Activated T-helper 1 cell treated with anti-CD3 and anti-CD28 coated beads, Interleukin-12 subunit alpha, Interleukin-12 subunit beta, Interleukin-2, Interleukin-4 antibody, amounts not matched to agents 30 ng/mL and 10 ng/mL and 1 ng/mL, durations not matched to agents 14 hours and 24 hours and 36 hours (primary cell): ENCODE data around the gene FER. TPM values are rescaled to one million over a fixed set of nuclear protein-coding genes. Genes with fewer than 3 reads are reported as not detected.
"Not testable (repeated sequence)": the region's sequence is repeated elsewhere in the genome, so short reads cannot be mapped to it uniquely, and the experiment has no call there.

ENCODE experiments used
- DNase-seq: peaks from one replicate; pipeline ENCODE4 v3.0.0; 2021; ENCODE audit warnings: low spot score
- H3K27ac Mint-ChIP-seq: one replicate; pipeline ENCODE4 v1.8.0; 2021; ENCODE audit warnings: mild to moderate bottlenecking, mixed read lengths
- H3K27me3 Mint-ChIP-seq: one replicate; pipeline ENCODE4 v1.8.0; 2022; ENCODE audit warnings: mild to moderate bottlenecking, moderate library complexity, mixed read lengths; ENCODE audit not compliant: insufficient read depth
- H3K36me3 Mint-ChIP-seq: one replicate; pipeline ENCODE4 v1.8.0; 2021; ENCODE audit warnings: low read depth, mixed read lengths
- H3K4me1 Mint-ChIP-seq: one replicate; pipeline ENCODE4 v1.8.0; 2021; ENCODE audit warnings: low read depth, mixed read lengths
- H3K4me3 Mint-ChIP-seq: one replicate; pipeline ENCODE4 v1.8.0; 2021; ENCODE audit warnings: mild to moderate bottlenecking, moderate library complexity, mixed read lengths
- H3K9me3 Mint-ChIP-seq: one replicate; pipeline ENCODE4 v1.8.0; 2021; ENCODE audit warnings: mixed read lengths
- intact Hi-C: fragments of 100-400 bp; cut with micrococcal nuclease; formaldehyde crosslinking; loops from one replicate; pipeline ENCODE4 v1.15.1; 2024
- total RNA-seq: library from RNA; stranded (reverse); gene quantifications from 2 replicates; pipeline ENCODE4 v1.2.3, GENCODE V29; 2022

FER gene
- total RNA-seq, 1 donor from 2014 or later = 2.6 TPM

- no peak overlapping the region for H3K27ac Mint-ChIP-seq
- no peaks in the 10 kb centered on the region for H3K27me3 Mint-ChIP-seq
- H3K4me3 Mint-ChIP-seq = no peak overlapping the region
- no peaks in the 10 kb centered on the region for H3K4me1 Mint-ChIP-seq
- H3K36me3 Mint-ChIP-seq = no peaks in the 10 kb centered on the region
- intact Hi-C loops = no loop called here
- DNase-seq = no peak
- no peaks in the 10 kb centered on the region for H3K9me3 Mint-ChIP-seq
These were observed 280.4 kb downstream of the FER start for GRCh38 chr5:109027983-109028607.

GRCh38 chr5:109028608-109029299 lies 281.1 kb downstream of the FER start:
- H3K27ac Mint-ChIP-seq = no peak overlapping the region
- DNase-seq = no peak
- H3K4me3 Mint-ChIP-seq = no peak overlapping the region
- intact Hi-C loops = no loop called here
- H3K9me3 Mint-ChIP-seq = no peaks in the 10 kb centered on the region
- no peaks in the 10 kb centered on the region for H3K36me3 Mint-ChIP-seq
- H3K4me1 Mint-ChIP-seq = no peaks in the 10 kb centered on the region
- no peaks in the 10 kb centered on the region for H3K27me3 Mint-ChIP-seq

GRCh38 chr5:109029847-109030246 lies 282.1 kb downstream of the FER start:
- Mint-ChIP-seq H3K27me3 (no peaks in the 10 kb centered on the region), H3K27ac (no peak overlapping the region), H3K4me3 (no peak overlapping the region), H3K4me1 (no peaks in the 10 kb centered on the region), H3K36me3 (no peaks in the 10 kb centered on the region), H3K9me3 (no peaks in the 10 kb centered on the region)
- DNase-seq = no peak
- intact Hi-C loops = no loop called here

DNA sequence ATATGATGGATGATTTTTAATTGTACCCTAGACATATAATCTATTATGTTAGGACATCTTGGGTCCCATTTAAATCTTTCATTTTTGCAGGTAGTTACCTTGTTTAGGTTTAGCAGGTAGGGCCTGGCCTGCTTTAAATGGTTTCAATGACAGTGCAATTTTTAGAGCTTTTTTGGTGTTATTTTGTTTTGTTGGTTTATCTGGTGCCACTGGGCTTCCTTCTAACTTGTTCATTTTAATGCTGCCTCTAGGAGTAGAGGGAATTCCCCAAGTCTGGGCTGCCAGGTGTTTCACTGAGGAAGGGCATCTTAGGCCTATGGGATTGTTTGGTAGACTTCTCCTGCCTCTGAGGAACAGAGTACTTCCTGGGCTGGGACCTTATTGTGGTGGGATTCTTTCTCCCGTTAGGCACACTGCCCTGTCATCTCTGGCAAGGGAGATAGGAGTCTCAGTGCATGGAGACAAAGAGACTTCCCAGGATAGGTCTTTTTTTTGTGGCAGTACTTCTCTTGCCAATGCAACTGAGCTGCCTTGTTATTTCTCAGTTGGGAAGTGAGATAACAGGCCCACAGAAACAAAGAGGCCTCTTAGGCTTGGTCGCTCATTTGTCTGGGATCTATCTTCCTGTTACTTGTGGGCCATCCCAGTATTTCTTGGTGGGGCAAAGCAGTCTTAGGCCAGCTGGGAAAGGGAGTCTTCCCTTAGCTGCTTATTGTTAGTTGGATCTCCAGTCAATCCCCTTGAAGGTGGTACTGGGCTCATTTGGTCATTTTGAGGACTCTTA lies 282.9 kb downstream of the FER start:
- no peaks in the 10 kb centered on the region for H3K9me3 Mint-ChIP-seq
- no peaks in the 10 kb centered on the region for H3K27me3 Mint-ChIP-seq
- no peak overlapping the region for H3K27ac Mint-ChIP-seq
- intact Hi-C loops = no loop called here
- H3K36me3 Mint-ChIP-seq = no peaks in the 10 kb centered on the region
- no peak overlapping the region for H3K4me3 Mint-ChIP-seq
- no peak for DNase-seq
- no peaks in the 10 kb centered on the region for H3K4me1 Mint-ChIP-seq

DNA sequence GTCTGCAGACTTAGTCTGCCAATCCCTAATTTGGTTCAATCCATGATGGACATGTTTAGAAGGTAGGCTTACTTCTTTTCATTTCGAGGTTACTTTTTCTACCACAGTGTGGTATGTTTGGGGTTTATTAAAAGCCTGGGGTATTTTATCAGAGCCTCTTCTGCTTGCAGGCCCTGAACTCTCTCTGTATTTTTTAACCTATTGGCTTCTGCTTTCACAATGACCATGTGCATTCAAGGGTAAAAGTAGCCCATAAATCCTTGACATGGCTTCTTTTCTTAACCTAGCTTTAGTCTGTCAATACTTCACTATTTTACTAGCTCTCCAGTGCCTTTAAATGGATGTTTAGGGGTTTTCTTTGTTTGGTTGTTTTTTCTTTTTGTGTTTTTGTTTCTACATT lies 286.6 kb downstream of the FER start:
- no peaks in the 10 kb centered on the region for H3K4me1 Mint-ChIP-seq
- no peak overlapping the region for H3K4me3 Mint-ChIP-seq
- DNase-seq = no peak
- H3K27ac Mint-ChIP-seq = no peak overlapping the region
- H3K27me3 Mint-ChIP-seq = no peaks in the 10 kb centered on the region
- intact Hi-C loops = no loop called here
- H3K9me3 Mint-ChIP-seq = no peaks in the 10 kb centered on the region
- no peaks in the 10 kb centered on the region for H3K36me3 Mint-ChIP-seq

GRCh38 chr5:109035436-109035835 lies 287.7 kb downstream of the FER start:
- Mint-ChIP-seq H3K9me3 (no peaks in the 10 kb centered on the region), H3K27ac (no peak overlapping the region), H3K36me3 (no peaks in the 10 kb centered on the region), H3K4me1 (no peaks in the 10 kb centered on the region), H3K4me3 (no peak overlapping the region), H3K27me3 (no peaks in the 10 kb centered on the region)
- no peak for DNase-seq
- intact Hi-C loops = no loop called here

GRCh38 chr5:109038209-109038840 lies 290.6 kb downstream of the FER start:
- no peaks in the 10 kb centered on the region for H3K9me3 Mint-ChIP-seq
- no peaks in the 10 kb centered on the region for H3K27me3 Mint-ChIP-seq
- no peaks in the 10 kb centered on the region for H3K36me3 Mint-ChIP-seq

DNA sequence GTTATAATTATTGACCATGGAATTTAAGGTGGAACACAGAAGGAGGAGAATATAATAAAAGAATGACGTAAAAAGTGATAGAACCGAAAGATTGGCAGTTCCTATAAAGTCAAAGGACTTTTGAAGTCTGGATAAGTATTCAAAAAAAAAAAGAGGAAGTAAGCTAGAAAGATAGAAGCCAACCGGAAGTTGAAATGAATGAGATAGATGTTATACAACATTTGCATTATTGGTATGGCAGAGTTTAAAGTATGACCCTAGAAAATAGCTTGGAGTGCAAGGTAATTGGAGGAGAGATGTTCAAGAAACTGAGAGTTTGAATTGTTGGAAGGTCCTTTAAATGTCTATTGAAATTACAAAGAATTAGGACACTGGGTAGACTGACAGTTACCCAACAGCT lies 293.6 kb downstream of the FER start:
- no peaks in the 10 kb centered on the region for H3K36me3 Mint-ChIP-seq
- no peak overlapping the region for H3K4me3 Mint-ChIP-seq
- H3K9me3 Mint-ChIP-seq = no peaks in the 10 kb centered on the region
- H3K4me1 Mint-ChIP-seq = no peaks in the 10 kb centered on the region
- intact Hi-C loops = no loop called here
- no peak for DNase-seq
- H3K27ac Mint-ChIP-seq = no peak overlapping the region
- no peaks in the 10 kb centered on the region for H3K27me3 Mint-ChIP-seq

More at GRCh38 chr5:109038209-109038840, 290.6 kb downstream of the FER start:
- no peak for DNase-seq
- H3K4me1 Mint-ChIP-seq = no peaks in the 10 kb centered on the region
- no peak overlapping the region for H3K27ac Mint-ChIP-seq
- no peak overlapping the region for H3K4me3 Mint-ChIP-seq
- intact Hi-C loops = no loop called here

- H3K27ac Mint-ChIP-seq = no peak overlapping the region
- H3K27me3 Mint-ChIP-seq = no peaks in the 10 kb centered on the region
- H3K9me3 Mint-ChIP-seq = no peaks in the 10 kb centered on the region
- no peak for DNase-seq
- no peaks in the 10 kb centered on the region for H3K4me1 Mint-ChIP-seq
- H3K4me3 Mint-ChIP-seq = no peak overlapping the region
- H3K36me3 Mint-ChIP-seq = no peaks in the 10 kb centered on the region
- intact Hi-C loops = no loop called here
These were observed 298.0 kb downstream of the FER start for GRCh38 chr5:109045710-109046109.

DNA sequence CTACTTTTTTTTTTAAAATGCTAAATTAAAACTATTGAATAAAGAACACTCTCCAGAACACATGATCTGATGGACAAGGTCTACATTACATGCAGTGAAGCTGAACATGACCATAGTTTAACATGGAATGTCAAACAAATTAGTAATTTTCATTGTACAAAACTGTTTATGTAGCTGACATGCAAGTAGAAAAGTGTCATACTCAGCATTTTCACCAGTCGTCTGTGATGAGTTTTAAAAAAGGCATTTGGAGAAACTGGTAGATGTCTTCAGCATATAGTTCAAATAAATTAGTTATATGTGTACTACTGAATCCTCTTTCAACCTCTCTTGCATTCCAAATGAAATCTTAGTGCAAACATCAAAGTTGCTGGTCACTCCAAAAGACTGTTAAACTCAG lies 301.9 kb downstream of the FER start:
- Mint-ChIP-seq H3K27me3 (no peaks in the 10 kb centered on the region), H3K4me1 (no peaks in the 10 kb centered on the region), H3K4me3 (no peak overlapping the region), H3K27ac (no peak overlapping the region), H3K9me3 (no peaks in the 10 kb centered on the region), H3K36me3 (no peaks in the 10 kb centered on the region)
- DNase-seq = no peak
- intact Hi-C loops = no loop called here

DNA sequence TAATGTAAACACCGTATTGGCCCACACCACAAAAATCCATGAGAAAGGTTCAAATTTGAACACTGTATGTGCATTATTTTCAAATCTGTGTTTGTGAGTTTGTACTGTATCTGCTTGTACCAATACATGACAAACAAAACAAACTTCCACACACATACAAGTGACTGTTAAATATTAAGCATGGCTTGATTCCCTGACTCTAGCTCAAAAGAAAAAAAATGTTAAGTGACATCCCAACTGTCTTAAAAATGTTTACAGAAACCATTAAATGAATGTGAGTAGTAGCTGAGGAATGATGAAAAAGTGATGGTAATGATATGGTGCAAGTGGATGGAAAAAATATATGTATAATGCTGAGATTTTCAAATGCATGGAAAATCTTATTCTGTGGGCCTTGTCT lies 302.6 kb downstream of the FER start:
- H3K4me3 Mint-ChIP-seq, H3K4me1 Mint-ChIP-seq, intact Hi-C loops, H3K9me3 Mint-ChIP-seq, H3K27ac Mint-ChIP-seq, H3K27me3 Mint-ChIP-seq, DNase-seq, H3K36me3 Mint-ChIP-seq: not testable (repeated sequence)

- DNase-seq, H3K27me3 Mint-ChIP-seq, H3K4me3 Mint-ChIP-seq, H3K36me3 Mint-ChIP-seq, H3K4me1 Mint-ChIP-seq, H3K9me3 Mint-ChIP-seq, intact Hi-C loops, H3K27ac Mint-ChIP-seq: not testable (repeated sequence)
These were observed 304.5 kb downstream of the FER start for GRCh38 chr5:109052216-109052615.

DNA sequence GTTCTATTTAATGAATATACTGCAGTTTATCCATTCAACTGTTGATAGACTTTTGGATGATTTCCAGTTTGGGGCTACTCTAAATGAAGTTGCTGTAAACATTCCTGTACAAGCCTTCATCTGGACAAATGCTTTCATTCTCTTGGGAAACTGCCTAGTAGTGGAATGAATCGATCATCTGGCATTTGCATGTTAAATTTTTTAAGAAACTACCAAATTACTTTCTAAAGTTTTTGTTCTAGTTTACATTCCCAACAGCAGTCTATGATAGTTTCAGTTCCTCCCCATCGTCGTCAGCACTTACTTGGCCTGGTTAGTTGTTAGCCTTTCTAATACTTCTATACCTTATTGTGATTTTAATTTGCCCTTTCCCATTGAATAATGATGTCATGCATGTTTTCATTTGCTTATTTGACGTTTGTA lies 306.3 kb downstream of the FER start:
- Mint-ChIP-seq H3K27ac (no peak overlapping the region), H3K4me3 (no peak overlapping the region), H3K9me3 (no peaks in the 10 kb centered on the region), H3K27me3 (no peaks in the 10 kb centered on the region), H3K4me1 (no peaks in the 10 kb centered on the region), H3K36me3 (no peaks in the 10 kb centered on the region)
- DNase-seq = no peak
- intact Hi-C loops = no loop called here
